GM18502 (cell line): Measurements from ENCODE around the gene HERC5.
A peak's percentile ranks its signal among the peaks of the same experiment; 100 is the strongest.
"Not testable (repeated sequence)": the region's sequence is repeated elsewhere in the genome, so short reads cannot be mapped to it uniquely, and the experiment has no call there.

Experiments used
- ATAC-seq: cut with Tn5 transposase; IDR thresholded peaks from one replicate; pipeline ENCODE4 v1.9.1; 2021; ENCODE audit warnings: mild to moderate bottlenecking; ENCODE audit not compliant: unreplicated experiment, poor library complexity

The HERC5 gene

DNA sequence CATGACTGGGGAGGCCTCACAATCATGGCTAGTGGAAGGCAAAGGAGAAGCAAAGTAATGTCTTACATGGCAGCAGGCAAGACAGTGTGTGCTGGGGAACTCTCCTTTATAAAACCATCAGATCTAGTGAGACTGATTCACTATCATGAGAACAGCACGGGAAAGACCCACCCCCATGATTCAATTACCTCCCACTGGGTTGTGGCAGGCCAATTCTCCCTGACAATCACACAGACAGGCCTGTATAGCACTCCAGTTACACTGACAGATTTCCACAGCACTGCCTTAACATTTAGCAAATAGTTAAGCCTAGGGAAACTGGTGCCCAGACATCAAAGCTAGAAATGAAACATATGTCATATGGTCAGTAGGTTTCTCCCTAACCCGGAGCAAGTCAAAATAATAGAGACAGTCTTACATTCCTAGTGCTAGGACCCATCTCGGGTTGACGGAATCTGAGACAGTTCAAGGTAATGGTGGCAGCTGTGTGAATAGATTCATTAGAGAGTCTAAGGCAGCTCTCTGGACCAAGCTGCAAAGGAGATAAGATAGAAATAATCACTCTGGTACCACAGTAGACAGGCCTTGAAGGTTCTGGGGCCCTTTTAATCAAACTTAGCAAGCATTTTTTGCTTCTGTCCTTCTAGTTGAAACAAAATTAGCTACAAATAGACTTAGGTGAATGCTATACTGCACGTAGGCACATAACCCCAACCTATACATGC, 9.4 kb upstream of the HERC5 start:
- no peak for ATAC-seq

DNA sequence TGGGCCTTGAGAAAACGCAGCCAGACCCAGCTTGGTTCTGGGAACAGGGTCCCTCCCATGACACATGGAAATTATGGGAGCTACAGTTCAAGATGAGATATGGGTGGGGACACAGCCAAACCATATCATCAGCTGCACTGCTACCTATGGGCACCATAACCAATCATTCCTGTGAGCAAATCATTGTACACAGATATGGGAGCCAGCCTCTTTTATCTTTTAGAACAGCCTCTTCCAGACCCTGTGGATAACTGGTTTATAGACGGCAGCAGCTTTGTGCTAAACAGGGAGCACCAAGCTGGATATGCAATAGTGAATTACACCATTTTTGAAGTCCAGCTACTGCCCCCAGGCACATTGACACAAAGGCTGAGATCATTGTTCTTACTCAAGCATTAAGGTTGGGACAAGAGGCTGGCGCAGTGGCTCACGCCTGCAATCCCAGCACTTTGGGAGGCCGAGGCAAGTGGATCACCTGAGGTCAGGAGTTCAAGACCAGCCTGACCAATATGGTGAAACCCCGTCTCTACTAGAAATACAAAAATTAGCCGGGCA, 8.6 kb upstream of the HERC5 start:
- not testable (repeated sequence) for ATAC-seq

DNA sequence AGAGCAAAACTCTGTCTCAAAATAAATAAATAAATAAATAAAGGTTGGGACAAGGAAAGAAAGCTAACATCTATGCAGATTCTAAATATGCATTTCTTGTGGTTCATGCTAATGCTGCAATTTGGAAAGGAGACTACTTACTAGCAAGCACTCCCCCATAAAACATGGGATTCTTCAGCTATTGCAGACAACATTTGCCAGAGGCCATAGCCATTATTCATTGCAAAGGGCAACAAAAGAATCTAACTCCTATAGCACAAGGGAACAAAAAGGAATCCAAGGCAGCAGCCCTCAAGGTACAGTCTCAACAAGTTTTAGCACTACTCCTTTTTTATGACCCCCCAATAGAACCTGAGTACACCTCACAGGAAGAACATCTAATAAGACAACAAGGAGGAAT, 8.0 kb upstream of the HERC5 start:
- no peak for ATAC-seq

DNA sequence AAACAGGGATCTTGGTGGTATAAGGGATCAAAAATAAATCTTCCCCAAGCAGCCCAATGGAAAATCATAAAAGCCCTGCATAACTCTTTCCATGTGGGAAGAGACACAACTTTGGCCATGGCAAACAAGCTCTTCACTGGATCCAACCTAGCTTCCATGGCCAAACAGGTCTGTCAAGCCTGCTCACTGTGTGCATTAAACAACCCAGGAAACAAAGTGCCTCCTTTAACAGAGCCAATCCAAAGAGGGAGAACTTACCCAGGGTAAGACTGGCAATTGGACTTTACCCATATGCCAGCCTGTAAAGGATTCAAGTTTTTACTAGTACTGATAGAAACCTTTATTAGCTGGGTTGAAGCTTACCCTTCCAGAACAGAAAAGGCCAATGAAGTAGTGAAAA, 7.6 kb upstream of the HERC5 start:
- no peak for ATAC-seq

DNA sequence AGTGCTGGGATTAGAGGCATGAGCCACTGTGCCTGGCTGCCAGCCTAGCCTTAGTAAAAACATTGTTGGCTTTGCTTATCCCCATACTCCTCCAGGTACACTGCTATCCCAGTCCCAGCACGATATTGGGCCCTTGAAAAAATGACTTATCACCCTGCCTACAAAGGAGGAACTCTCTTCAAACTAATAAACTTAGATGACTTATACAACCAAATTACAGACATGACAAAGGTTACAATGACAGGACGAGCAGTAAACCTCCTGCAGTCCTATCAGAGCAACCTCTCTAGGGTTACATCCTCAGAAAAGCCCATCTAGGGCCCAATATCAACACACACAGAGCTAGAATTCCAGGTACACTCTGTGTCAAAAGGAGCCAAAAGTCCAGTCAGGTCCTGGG, 5.7 kb upstream of the HERC5 start:
- ATAC-seq, result no peak

DNA sequence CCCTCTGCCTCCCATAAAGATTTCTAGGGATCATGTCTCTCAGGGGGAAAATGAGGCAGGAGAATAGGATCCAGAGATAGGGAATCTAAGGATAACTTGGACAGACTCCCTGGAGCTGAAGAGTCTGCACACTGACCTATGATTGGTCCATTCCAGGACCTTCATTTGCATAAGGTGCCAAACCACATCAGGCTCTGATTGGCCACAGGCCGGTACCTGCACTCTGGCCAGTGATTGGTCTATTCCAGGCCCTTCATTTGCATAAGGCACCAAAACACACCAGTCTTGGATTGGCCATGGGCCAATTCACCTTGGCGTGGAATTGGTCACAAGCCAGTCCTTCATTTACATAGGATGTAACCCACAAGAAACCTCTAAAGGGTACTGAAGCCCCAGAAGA, 4.0 kb upstream of the HERC5 start:
- no peak for ATAC-seq

DNA sequence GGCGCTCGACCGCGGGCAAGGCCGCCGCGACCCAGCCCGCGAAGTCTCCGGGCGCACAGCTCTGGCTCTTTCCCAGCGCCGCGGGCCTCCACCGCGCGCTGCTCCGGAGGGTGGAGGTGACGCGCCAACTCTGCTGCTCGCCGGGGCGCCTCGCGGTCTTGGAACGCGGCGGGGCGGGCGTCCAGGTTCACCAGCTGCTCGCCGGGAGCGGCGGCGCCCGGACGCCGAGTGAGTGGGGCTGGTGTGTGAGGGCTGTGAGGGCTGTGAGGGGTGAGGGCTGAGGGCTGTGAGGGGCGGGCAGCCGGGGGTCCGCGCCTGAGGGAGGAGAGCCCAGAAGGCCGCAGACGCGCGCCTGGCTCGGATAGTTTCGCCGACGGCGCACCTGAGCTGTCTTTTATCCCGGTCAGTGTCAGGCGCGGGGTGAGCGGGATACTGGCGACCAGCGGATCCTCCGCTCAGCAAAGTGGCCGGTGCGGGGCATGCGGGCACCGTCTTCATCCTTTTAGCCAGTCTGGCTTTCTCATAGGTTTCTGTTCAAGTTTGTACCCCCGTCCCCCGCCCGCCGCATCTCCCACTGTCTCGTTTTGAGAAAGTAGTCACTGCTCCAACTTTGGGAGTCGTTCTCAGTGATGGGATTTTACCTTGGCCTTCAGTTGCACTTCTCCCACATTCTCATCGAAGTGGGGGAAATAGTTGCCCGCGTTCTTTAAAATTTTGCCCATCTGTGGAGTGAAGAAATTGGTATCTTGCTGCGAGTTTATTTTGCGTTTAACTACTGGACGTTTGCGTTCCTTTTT, 586 bp downstream of the HERC5 start:
- ATAC-seq, result peak; percentile 51

DNA sequence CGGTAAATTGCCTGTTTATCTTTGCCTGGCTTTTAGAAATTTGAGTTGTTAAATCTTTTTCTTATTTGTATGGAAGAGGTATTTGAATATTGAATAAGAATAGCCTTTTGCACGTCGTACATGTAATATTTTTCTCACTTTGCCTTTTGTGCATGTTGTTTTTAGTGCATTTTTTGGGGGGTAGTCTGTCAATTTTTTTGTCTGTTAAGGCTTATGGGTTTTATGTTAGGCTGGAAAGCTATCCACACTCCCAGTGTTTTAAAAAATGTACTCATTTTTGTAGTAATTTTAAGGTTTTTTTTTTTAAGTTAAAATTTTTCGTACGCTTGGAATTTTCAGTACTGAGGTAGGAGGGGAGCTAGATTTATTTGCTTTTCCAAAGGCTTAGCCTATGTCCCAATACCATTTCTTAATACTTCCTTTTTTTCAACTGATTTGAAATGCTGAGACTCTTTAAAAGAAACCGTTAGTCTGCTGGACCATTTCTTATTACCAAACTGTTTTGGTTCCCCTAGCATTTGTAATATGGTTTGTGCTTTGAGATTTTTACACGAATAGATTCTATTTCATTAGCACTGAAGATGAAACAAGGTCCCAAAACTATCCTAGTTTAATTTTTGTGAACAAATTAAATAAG, 1.3 kb downstream of the HERC5 start:
- no peak for ATAC-seq

DNA sequence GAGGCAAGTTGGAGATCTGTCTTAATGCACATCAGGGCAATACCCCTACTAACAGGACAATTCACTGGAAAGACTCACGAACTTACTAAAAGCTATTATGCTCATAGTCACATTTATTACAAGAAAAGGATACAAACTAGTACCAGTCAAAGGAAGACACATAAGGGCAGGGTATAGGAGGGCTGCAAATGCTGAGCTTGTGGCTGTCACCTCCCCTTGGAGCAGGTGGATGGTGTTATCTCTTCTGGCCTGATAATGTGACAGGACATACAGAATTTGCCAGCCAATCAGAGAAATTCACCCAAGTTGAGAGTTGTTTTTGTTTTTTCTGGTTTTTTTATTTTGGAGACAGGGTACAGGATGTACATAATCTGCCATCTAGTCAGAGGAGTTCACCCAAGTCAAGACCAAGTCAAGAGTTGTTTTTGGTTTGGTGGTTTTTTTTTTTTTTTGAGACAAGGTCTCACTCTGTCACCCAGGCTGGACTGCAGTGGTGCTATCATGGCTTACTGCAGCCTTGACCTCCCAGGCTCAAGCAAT, 8.8 kb downstream of the HERC5 start:
- no peak for ATAC-seq

DNA sequence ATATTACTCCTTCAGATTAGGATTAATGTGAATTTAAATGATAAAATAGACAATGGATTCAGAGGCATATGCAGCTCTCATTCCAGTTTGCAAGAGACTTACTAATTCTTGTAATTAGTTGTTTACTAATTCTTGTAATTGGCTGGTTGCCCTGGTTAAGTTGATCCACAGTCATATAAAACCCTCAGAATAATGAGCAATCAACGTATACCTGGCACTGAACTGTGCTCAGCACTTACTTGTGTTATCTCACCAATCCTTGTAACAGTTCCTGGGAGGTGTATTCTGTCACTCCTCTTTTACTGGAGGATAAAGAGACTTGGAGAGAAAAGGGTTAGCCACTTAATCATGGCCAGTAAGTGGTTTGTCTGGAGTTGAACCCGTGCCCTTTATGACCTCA, 10.5 kb downstream of the HERC5 start:
- ATAC-seq, result no peak

DNA sequence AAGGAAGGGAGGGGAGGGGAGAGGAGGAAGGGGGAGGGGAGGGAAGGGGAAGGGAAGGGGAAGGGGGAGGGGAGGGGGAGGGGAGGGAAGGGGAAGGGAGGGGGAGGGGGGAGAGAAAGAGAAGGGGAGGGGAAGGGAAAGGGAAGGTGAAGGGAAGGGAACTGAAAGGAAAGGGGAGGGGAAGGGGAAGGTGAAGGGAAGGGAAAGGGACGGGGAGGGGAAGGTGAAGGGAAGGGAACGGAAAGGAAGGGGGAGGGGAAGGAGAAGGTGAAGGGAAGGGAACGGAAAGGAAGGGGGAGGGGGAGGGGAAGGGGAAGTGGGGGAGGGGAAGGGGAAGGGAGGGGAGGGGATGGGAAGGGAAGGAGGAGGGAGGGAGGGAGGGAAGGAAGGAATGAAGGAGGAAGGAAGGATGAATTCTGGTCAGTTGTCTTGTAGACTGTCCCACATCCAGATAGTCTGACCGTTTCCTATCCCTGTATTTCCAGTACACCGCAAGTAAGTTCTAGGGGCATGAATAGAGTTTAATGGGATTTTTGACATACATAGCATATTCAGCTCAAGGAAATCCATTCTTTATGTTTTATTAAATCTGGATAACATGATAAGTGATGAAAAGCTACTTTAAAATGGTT, 20.4 kb downstream of the HERC5 start:
- ATAC-seq, result no peak

DNA sequence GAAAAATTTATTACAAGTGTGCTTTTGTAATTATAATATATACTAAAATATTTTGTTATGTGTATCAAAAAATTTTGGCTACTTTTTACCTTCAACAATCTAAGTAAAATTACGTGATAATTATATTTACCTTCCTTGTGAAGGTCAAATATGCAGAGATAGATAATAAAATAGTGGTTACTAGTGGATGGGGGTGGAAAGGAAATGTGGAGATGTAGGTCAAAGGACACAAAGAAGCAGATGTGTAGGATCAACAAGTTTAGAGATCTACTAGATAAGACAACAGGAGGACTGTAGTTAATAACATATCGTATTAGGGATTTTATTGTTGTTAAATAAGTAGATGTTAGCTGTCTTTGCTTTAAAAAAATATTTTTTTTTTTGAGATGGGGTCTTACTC, 21.3 kb downstream of the HERC5 start:
- no peak for ATAC-seq

DNA sequence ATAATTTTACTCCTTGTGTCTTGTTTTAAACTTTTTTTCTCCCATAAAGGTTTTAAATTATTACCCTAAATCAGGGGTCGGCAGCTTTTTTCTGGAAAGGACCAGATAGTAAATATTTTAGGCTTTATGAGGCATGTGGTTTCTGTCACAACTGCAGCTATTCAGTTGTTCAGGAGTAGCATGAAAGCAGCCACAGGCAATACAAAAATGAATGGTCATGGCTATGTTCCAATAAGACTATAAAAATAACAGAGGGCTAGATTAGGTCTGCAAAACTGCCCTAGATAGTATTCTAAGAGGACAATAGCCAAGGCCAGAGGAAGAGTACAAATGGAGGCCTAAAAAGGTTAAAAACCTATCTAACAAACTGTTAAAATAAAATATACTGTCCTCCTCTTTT, 24.6 kb downstream of the HERC5 start:
- ATAC-seq, result no peak

DNA sequence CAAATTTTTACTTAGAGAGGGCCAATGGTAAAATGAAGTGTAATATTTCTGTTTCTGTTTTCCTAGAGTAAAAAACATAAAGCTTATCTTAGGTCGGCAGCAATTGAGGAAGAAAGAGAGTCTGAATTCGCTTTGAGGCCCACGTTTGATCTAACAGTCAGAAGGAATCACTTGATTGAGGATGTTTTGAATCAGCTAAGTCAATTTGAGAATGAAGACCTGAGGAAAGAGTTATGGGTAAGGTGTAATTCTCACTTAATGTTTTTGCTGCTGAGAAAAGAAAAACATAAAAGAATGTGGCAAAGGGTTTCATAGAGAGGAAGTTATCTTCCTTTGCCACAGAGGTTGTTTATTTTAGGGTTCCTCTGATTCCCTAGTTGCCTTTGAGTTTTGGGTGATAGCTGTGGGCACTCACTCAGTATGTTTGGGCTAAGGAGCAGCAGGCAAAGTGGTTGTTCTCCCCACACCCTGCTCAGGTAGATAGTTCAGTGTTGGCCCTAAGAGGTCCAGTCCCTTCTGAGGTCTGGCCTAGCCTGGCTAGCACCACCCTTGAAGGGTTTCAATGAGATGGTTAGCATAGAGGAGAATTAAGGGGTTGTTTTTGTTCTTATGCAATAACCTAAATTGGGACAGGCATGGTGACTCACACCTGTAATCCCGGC, 32.3 kb downstream of the HERC5 start:
- ATAC-seq, result no peak

DNA sequence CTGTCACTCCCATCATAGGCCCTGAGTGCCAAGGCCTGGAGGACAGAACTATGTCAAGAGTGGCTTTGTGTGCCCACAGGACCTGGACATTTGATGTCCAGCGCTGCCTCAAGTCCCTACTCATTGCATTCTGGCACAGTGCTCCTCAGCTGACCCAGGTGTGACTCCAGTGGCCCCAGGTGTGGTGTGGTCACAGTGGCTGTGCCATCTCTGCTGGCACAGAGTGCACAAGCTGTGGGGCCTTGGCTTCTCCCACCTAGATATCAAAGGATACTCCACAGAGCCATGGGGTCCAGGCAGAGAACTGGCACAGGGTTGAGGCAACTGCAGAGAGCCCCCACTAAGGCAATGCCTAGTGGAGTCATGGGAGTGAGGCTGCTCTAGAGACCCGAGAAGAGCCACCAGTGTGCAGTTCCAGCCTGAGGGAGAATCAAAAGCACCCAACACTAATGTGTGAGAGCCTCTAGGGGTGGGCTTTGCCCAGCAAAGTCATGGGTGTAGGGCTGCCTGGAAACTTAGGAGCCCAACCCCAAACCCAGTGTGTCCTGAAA, 41.0 kb downstream of the HERC5 start:
- no peak for ATAC-seq

DNA sequence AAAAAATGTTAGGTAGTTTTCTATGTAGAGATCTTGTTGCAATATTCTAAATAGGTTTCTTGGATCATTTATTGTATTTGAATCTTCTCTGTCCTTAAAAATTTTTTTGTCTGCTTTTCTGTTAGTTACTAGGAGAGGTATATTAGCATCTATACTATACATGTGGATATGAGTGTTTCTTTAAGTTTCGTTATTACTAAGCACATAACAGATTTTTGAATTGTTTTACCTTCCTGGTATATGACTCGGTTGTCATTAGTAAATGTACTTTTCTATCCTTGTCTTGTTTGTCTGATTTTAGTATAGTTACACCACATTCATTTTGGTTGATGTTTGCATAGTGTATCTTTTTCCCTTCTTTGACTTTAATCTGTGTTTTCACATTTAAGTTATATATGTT, 46.4 kb downstream of the HERC5 start:
- ATAC-seq, result no peak

DNA sequence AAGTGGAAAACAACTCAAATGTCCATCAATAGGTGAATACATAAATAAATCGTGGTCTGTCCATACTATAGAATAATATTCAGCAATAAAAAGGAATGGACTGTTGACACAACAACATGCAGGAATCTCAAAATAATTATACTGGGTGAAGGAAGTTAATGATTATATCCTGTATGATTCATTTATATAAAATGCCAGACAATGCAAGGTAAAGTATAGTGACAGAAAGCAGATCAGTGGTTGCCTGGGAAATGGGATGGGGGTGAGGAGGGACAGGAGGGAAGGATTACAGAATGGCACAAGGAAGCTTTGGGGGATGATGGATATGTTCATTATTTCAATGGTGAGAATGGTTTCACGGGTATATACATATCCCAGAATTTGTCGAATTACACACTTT, 54.3 kb downstream of the HERC5 start:
- ATAC-seq, result no peak

DNA sequence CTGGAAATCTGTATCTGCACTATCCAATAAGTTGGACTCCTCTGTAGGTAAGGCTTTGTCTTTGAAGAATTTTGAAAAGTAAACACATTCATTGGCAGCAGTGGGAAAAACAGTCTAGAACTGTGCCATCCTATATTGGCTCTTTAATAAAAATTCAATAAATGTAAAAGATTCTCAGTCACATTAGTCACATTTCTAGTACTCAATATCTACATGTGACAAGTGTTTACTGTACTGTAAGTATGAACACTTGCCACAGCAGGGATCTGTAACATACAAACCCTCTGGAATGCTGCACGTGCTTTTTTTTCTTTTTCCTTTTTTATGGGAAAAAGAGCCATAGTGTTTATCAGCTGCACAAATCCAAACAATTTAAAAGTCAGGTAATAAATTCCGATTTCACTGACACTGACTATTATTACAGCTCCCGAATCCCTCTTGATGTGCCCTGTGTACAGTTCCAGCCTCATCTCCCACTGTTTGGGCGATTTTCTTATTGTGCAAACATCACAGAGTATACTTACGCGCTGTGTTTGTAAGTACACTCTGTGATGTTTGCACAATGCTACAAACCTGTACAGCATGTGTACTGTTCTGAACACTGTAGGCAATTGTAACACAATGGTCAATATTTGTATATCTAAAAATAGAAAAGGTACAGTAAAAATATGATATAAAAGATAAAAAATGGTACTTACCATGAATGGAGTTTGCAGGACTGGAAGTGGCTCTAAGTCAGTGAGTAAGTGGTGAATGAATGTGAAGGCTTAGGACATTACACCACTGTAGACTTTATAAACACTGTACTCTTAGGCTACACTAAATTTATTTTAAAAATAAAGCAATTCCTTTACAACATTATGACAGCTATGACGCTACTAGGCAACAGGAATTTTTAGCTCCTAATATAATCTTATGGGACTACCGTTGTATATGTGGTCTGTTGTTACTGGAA, 57.9 kb downstream of the HERC5 start:
- ATAC-seq, result no peak

DNA sequence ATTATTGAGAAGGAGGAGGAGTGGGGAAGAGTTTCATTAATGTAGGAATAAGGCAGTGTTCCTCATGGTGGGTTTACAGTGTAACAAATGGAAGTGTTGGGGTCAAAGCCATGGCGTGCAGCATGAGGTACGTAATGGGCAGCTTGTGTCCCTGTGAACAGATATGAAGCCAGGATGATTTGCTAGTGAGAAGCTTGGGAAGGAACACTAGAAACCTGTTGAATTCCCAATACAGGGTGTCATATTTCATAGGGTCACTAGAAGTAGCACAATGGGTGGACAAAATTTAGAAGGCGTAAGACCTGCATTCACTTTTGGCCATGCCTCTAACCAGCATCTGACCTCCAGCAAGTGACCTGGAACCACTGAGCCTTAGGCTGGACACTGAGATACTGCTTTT, 59.8 kb downstream of the HERC5 start:
- no peak for ATAC-seq
